Measurements from ENCODE around the gene GSTK1.

Gene GSTK1

DNA sequence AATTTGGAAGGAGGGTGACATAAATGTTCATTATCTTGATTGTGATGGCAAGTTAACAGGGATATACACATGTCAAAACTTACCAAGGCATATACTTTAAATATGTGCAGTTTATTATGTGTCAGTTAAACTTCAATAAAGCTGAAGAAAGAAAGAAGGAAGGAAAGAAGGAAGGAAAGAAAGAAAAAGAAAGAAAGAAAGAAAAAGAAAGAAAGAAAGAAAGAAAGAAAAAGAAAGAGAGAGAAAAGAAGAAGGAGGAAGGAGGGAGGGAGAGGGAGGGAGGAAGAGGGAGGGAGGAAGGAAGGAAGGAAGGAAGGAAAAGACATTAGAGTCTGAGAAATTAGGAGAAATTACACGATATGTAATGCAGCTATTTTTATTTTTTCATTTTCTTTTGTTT is 15.9 kb upstream of the GSTK1 start:
- TF ChIP-seq FOXM1 (IDR thresholded peaks at IDR 0.05; ENCODE audit: borderline replicate concordance, low read depth) (no peak), TCF12 (IDR thresholded peaks at IDR 0.05; ENCODE audit: low read depth) (no peak), EP300 (IDR thresholded peaks at IDR 0.05; ENCODE audit: borderline replicate concordance) (no peak), CREB1 (IDR thresholded peaks at IDR 0.05; ENCODE audit: low read depth) (no peak), ZBTB7A (IDR thresholded peaks at IDR 0.05; ENCODE audit: low read depth) (no peak), CEBPB (IDR thresholded peaks at IDR 0.05) (no peak), TEAD4 (IDR thresholded peaks at IDR 0.05) (no peak), TAF1 (IDR thresholded peaks at IDR 0.05; ENCODE audit: low read depth) (no peak), RAD21 (IDR thresholded peaks at IDR 0.05; ENCODE audit: low read depth) (no peak), NFIC (IDR thresholded peaks at IDR 0.05) (no peak), EGR1 (IDR thresholded peaks at IDR 0.05) (no peak), YY1 (IDR thresholded peaks at IDR 0.05; ENCODE audit: low read depth) (no peak)
- TF ChIP-seq, protein P1, sequence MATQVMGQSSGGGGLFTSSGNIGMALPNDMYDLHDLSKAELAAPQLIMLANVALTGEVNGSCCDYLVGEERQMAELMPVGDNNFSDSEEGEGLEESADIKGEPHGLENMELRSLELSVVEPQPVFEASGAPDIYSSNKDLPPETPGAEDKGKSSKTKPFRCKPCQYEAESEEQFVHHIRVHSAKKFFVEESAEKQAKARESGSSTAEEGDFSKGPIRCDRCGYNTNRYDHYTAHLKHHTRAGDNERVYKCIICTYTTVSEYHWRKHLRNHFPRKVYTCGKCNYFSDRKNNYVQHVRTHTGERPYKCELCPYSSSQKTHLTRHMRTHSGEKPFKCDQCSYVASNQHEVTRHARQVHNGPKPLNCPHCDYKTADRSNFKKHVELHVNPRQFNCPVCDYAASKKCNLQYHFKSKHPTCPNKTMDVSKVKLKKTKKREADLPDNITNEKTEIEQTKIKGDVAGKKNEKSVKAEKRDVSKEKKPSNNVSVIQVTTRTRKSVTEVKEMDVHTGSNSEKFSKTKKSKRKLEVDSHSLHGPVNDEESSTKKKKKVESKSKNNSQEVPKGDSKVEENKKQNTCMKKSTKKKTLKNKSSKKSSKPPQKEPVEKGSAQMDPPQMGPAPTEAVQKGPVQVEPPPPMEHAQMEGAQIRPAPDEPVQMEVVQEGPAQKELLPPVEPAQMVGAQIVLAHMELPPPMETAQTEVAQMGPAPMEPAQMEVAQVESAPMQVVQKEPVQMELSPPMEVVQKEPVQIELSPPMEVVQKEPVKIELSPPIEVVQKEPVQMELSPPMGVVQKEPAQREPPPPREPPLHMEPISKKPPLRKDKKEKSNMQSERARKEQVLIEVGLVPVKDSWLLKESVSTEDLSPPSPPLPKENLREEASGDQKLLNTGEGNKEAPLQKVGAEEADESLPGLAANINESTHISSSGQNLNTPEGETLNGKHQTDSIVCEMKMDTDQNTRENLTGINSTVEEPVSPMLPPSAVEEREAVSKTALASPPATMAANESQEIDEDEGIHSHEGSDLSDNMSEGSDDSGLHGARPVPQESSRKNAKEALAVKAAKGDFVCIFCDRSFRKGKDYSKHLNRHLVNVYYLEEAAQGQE (IDR thresholded peaks at IDR 0.05; ENCODE audit: low read depth), result no peak
- TF ChIP-seq, protein P2, sequence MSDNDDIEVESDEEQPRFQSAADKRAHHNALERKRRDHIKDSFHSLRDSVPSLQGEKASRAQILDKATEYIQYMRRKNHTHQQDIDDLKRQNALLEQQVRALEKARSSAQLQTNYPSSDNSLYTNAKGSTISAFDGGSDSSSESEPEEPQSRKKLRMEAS (IDR thresholded peaks at IDR 0.05), result no peak
- TF ChIP-seq, protein P3, sequence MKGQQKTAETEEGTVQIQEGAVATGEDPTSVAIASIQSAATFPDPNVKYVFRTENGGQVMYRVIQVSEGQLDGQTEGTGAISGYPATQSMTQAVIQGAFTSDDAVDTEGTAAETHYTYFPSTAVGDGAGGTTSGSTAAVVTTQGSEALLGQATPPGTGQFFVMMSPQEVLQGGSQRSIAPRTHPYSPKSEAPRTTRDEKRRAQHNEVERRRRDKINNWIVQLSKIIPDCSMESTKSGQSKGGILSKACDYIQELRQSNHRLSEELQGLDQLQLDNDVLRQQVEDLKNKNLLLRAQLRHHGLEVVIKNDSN (IDR thresholded peaks at IDR 0.05), result no peak

DNA sequence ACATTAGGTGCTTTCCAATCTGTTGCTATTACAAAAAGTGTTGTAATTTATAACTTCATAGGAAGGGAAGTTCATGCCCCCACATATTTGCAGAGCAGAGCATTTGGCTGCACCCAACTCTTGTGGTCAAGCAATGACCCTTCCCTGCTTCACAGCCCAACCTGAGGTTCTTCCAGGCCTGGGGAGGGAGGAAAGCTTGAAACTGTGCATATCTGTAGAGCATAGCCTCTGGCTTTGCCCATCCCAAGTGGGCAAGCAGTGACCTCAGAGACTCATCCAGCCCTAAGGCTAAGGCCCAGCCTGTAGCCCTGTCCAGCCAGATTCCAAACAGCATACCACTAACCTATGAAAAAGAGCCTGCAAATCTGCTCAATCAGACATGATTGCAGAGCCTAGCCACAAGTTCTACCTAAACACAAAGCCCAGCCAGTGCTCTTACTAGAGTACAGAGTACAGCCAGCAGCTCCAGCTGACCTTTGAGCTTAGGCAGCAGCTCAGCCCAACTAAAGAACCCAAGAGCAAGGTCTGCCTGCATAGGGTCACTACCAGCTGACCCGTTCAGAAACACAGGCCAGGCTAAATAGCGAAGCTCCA is 14.4 kb upstream of the GSTK1 start:
- TF ChIP-seq RAD21 (IDR thresholded peaks at IDR 0.05; ENCODE audit: low read depth) (no peak), EGR1 (IDR thresholded peaks at IDR 0.05) (no peak), CREB1 (IDR thresholded peaks at IDR 0.05; ENCODE audit: low read depth) (no peak), NFIC (IDR thresholded peaks at IDR 0.05) (no peak), ZBTB7A (IDR thresholded peaks at IDR 0.05; ENCODE audit: low read depth) (no peak), EP300 (IDR thresholded peaks at IDR 0.05; ENCODE audit: borderline replicate concordance) (no peak), TCF12 (IDR thresholded peaks at IDR 0.05; ENCODE audit: low read depth) (no peak), FOXM1 (IDR thresholded peaks at IDR 0.05; ENCODE audit: borderline replicate concordance, low read depth) (no peak), YY1 (IDR thresholded peaks at IDR 0.05; ENCODE audit: low read depth) (no peak)
- TF ChIP-seq, protein P2 (IDR thresholded peaks at IDR 0.05), result no peak
- TF ChIP-seq, protein P1 (IDR thresholded peaks at IDR 0.05; ENCODE audit: low read depth), result no peak
- TF ChIP-seq, protein P3 (IDR thresholded peaks at IDR 0.05), result no peak

DNA sequence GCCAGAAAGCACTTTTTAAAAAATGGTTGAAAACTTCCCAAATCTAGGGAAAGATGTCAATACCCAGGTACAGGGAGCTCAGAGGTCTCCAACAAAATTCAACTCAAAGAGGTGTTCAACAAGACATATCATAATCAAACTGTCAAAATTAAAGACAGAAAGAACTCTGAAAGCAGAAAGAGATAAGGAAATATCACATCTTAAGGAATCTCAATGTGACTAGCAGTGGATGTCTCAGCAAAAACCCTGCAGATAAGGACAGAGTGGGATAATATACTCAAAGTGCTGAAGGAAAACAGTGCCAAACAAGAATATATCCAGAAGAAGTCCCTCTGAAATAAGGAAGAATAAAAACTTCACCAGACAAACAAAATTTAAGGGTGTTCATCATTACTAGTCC is 13.0 kb upstream of the GSTK1 start:
- TF ChIP-seq ZBTB7A (IDR thresholded peaks at IDR 0.05; ENCODE audit: low read depth), result no peak
- TF ChIP-seq YY1 (IDR thresholded peaks at IDR 0.05; ENCODE audit: low read depth), result no peak
- TF ChIP-seq, protein P1 (IDR thresholded peaks at IDR 0.05; ENCODE audit: low read depth), result no peak
- no peak for TF ChIP-seq TCF12 (IDR thresholded peaks at IDR 0.05; ENCODE audit: low read depth)
- no peak for TF ChIP-seq TAF1 (IDR thresholded peaks at IDR 0.05; ENCODE audit: low read depth)
- TF ChIP-seq, protein P2 (IDR thresholded peaks at IDR 0.05), result no peak
- no peak for TF ChIP-seq CREB1 (IDR thresholded peaks at IDR 0.05; ENCODE audit: low read depth)
- TF ChIP-seq RAD21 (IDR thresholded peaks at IDR 0.05; ENCODE audit: low read depth), result no peak
- TF ChIP-seq CEBPB (IDR thresholded peaks at IDR 0.05), result no peak
- TF ChIP-seq, protein P3 (IDR thresholded peaks at IDR 0.05), result no peak
- TF ChIP-seq TEAD4 (IDR thresholded peaks at IDR 0.05), result no peak
- TF ChIP-seq FOXM1 (IDR thresholded peaks at IDR 0.05; ENCODE audit: borderline replicate concordance, low read depth), result no peak
- TF ChIP-seq EGR1 (IDR thresholded peaks at IDR 0.05), result no peak
